ENCODE measurements around the gene MIDN. TPM values are rescaled to one million over a fixed set of nuclear protein-coding genes. Genes with fewer than 3 reads are reported as not detected.

MIDN gene
- total RNA-seq, 2 donors from 2014 or later = 36.3 to 43.5 TPM

DNA sequence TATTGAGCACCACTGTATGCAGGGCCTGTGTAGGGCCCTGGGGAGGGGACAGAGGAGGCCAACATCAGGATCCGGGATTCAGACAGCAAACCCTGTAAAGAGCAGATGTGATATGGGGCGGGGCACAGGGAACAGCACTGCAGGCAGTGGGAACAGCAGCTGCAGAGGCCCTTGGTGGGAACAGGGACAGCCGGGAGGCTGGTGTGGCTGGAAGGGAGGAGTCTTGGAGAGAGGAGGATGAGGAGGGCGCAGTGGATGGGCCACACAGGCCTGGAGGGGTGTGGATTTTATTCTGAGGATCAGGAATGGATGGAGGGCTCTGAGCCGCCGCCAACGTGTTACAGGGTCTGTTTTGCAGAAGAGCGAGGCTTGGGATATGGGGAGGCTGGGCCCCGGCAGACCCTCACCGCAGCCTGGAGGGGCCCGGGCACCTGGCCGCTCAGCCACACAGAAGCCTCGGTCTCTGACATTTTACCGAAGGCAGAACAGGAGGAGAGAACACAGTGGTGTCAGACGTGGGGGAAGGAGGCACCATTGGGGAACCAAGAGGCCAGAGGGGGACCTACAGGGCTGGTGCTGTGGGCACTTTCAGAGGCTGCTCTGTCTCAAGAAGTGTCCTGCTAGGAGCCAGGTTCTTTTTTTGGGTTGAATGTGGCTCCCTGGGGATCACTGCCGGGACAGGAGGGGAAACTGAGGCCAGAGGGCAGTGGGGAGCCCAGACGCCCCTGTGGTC, 44.2 kb downstream of the MIDN start:
- WGBS, 2 donors = 82% methylated on average over 16 to 17 of the region's 17 CpGs
- no peaks in the 10 kb centered on the region for H3K36me3 ChIP-seq (replicated peaks in 1 of 2; ENCODE audit: insufficient read depth in 1 of 2, low read depth in 2 of 2)
- ATAC-seq (no peak), DNase-seq (no peak)
- no peaks in the 10 kb centered on the region for H3K9me3 ChIP-seq
- peaks cover 0 to 50% of the 10 kb centered on the region in 2 donors for H3K27me3 ChIP-seq
- H3K27ac ChIP-seq = no peak overlapping the region
- no peak overlapping the region for H3K4me3 ChIP-seq
- TF ChIP-seq POLR2A (IDR thresholded peaks at IDR 0.05) = no peak
- TF ChIP-seq, protein P1, sequence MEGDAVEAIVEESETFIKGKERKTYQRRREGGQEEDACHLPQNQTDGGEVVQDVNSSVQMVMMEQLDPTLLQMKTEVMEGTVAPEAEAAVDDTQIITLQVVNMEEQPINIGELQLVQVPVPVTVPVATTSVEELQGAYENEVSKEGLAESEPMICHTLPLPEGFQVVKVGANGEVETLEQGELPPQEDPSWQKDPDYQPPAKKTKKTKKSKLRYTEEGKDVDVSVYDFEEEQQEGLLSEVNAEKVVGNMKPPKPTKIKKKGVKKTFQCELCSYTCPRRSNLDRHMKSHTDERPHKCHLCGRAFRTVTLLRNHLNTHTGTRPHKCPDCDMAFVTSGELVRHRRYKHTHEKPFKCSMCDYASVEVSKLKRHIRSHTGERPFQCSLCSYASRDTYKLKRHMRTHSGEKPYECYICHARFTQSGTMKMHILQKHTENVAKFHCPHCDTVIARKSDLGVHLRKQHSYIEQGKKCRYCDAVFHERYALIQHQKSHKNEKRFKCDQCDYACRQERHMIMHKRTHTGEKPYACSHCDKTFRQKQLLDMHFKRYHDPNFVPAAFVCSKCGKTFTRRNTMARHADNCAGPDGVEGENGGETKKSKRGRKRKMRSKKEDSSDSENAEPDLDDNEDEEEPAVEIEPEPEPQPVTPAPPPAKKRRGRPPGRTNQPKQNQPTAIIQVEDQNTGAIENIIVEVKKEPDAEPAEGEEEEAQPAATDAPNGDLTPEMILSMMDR (IDR thresholded peaks at IDR 0.05) = no peak
- intact Hi-C loops (cut with DNase I) = no loop called here
- H3K4me1 ChIP-seq = peaks cover 24% of the 10 kb centered on the region

- intact Hi-C loops (cut with DNase I) = no loop called here
- Histone ChIP-seq H3K27me3 (peaks cover 0 to 44% of the 10 kb centered on the region in 2 donors), H3K4me3 (no peak overlapping the region)
Measured at GRCh38 chr19:1293782-1294604, 45.6 kb downstream of the MIDN start.

GRCh38 chr19:1294688-1295087, 46.3 kb downstream of the MIDN start:
- Histone ChIP-seq H3K4me3 (no peak overlapping the region), H3K27ac (no peak overlapping the region), H3K36me3 (replicated peaks in 1 of 2; ENCODE audit: insufficient read depth in 1 of 2, low read depth in 2 of 2) (no peaks in the 10 kb centered on the region), H3K27me3 (peaks cover 0 to 44% of the 10 kb centered on the region in 2 donors), H3K4me1 (peaks cover 12% of the 10 kb centered on the region), H3K9me3 (no peaks in the 10 kb centered on the region)
- intact Hi-C loops (cut with DNase I) = no loop called here
- WGBS, 2 donors = 62 to 69% methylated on average over 7 to 14 of the region's 14 CpGs
- TF ChIP-seq, protein P1 (IDR thresholded peaks at IDR 0.05) = no peak
- TF ChIP-seq POLR2A (IDR thresholded peaks at IDR 0.05) = no peak
- no peak for ATAC-seq
- no peak for DNase-seq

More at GRCh38 chr19:1293782-1294604, 45.6 kb downstream of the MIDN start:
- TF ChIP-seq, protein P1 (IDR thresholded peaks at IDR 0.05) = no peak
- TF ChIP-seq POLR2A (IDR thresholded peaks at IDR 0.05) = no peak
- WGBS, 2 donors = 54 to 79% methylated on average over 13 to 32 of the region's 35 CpGs
- Histone ChIP-seq H3K9me3 (no peaks in the 10 kb centered on the region), H3K4me1 (peaks cover 14% of the 10 kb centered on the region), H3K36me3 (replicated peaks in 1 of 2; ENCODE audit: insufficient read depth in 1 of 2, low read depth in 2 of 2) (no peaks in the 10 kb centered on the region), H3K27ac (no peak overlapping the region)
- no peak for DNase-seq
- no peak for ATAC-seq

DNA sequence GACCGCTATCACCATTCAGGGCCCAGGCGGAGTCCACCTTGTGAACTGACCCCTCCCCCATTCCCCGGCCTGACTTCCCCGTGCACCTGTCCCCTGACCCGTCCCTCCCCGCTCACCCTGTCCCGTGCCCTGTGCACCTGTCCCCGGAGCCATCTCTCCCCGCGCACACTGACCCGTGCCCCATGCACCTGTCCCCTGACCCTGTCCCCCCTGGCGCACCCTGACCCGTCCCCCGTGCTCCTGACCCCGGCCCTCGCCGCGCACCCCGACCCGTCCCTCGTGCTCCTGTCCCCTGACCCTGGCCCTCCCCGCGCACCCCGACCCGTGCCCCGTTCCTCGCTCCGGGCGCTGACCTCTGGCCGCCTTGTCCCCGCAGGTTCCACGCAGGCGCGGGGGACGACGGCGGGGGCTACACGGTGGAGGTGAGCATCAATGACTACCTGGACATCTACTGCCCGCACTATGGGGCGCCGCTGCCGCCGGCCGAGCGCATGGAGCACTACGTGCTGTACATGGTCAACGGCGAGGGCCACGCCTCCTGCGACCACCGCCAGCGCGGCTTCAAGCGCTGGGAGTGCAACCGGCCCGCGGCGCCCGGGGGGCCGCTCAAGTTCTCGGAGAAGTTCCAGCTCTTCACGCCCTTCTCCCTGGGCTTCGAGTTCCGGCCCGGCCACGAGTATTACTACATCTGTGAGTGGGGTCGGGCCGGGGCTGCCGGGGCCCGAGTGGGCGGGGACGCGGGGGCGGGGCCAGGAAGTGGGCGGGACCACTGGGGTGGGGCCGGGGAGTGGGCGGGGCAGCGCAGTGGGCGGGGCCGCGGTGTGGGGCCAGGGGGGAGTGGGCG, 47.0 kb downstream of the MIDN start:
- DNase-seq = peak in 1 of 4 donors; percentile 16
- 8 to 17% methylated on average over 9 to 77 of the region's 82 CpGs for WGBS, 2 donors
- no peaks in the 10 kb centered on the region for H3K9me3 ChIP-seq
- no peak for TF ChIP-seq POLR2A (IDR thresholded peaks at IDR 0.05)
- TF ChIP-seq, protein P1 (IDR thresholded peaks at IDR 0.05) = no peak
- no peak overlapping the region for H3K4me3 ChIP-seq
- H3K4me1 ChIP-seq = peaks cover 12% of the 10 kb centered on the region
- no peaks in the 10 kb centered on the region for H3K36me3 ChIP-seq (replicated peaks in 1 of 2; ENCODE audit: insufficient read depth in 1 of 2, low read depth in 2 of 2)
- intact Hi-C loops (cut with DNase I) = no loop called here
- no peak overlapping the region for H3K27ac ChIP-seq
- ATAC-seq = no peak
- peaks cover 0 to 44% of the 10 kb centered on the region in 2 donors for H3K27me3 ChIP-seq

All from body of pancreas (tissue), 4 donors.